Measurements from ENCODE around the gene PRDM5.

Gene PRDM5

GRCh38 chr4:120918788-120919187, 3.7 kb downstream of the PRDM5 start:
- FAIRE-seq (no peak), DNase-seq (ENCODE audit: insufficient read length, low spot score) (no peak)
- TF ChIP-seq PAX5 (IDR thresholded peaks at IDR 0.05; ENCODE audit: insufficient read depth, low read length, severe bottlenecking) (no peak), POLR2A (IDR thresholded peaks at IDR 0.05; ENCODE audit: low read depth, low read length) (no peak), POLR2AphosphoS5 (IDR thresholded peaks at IDR 0.05; ENCODE audit: low read depth, low read length) (no peak), SPI1 (IDR thresholded peaks at IDR 0.05; ENCODE audit: low read depth, low read length) (no peak), TAF1 (IDR thresholded peaks at IDR 0.05; ENCODE audit: low read depth, low read length) (no peak), POU2F2 (IDR thresholded peaks at IDR 0.05; ENCODE audit: low read depth, low read length) (no peak)

DNA sequence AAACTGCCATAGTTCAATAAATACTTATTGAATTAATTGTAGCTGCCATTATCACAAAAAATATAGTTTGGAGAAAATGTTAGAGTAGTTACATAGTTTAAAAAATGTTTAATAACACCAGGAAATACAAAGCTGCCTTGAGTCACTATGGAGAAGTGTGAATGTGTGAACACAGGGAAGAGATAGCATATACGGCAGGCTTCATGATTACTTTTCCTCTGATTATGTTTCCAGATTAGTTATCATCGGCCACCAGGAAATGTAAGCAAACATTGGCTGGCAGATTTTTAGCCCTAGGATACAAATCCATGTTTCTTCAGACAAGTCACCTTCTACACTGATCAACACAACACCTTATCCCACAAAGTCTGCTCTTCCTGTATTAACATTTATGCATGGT, 4.4 kb downstream of the PRDM5 start:
- FAIRE-seq (no peak), DNase-seq (ENCODE audit: insufficient read length, low spot score) (no peak)
- TF ChIP-seq PAX5 (IDR thresholded peaks at IDR 0.05; ENCODE audit: insufficient read depth, low read length, severe bottlenecking) (no peak), SPI1 (IDR thresholded peaks at IDR 0.05; ENCODE audit: low read depth, low read length) (no peak), TAF1 (IDR thresholded peaks at IDR 0.05; ENCODE audit: low read depth, low read length) (no peak), POU2F2 (IDR thresholded peaks at IDR 0.05; ENCODE audit: low read depth, low read length) (no peak), POLR2A (IDR thresholded peaks at IDR 0.05; ENCODE audit: low read depth, low read length) (no peak), POLR2AphosphoS5 (IDR thresholded peaks at IDR 0.05; ENCODE audit: low read depth, low read length) (no peak)

DNA sequence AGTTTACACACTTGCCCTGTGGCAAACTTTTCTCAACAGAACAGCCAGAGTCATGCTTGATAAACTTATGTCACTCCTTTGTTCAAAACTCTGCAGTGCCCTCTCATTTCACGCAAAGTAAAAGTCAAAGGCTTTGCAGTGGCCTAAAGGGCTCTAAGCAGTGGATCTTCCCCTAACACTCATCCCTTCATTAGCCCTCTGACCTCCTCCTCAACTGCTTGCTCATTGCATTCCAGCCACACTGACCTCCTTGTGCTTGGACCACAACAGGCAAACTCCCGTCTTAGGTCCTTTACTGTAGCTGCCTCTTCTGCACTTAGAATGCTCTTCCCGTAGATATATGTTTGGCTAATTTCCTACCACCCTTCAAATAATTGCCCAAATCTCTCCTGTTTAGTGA, 5.6 kb downstream of the PRDM5 start:
- no peak for TF ChIP-seq PAX5 (IDR thresholded peaks at IDR 0.05; ENCODE audit: insufficient read depth, low read length, severe bottlenecking)
- no peak for TF ChIP-seq POLR2A (IDR thresholded peaks at IDR 0.05; ENCODE audit: low read depth, low read length)
- no peak for TF ChIP-seq SPI1 (IDR thresholded peaks at IDR 0.05; ENCODE audit: low read depth, low read length)
- no peak for TF ChIP-seq POU2F2 (IDR thresholded peaks at IDR 0.05; ENCODE audit: low read depth, low read length)
- TF ChIP-seq POLR2AphosphoS5 (IDR thresholded peaks at IDR 0.05; ENCODE audit: low read depth, low read length): no peak
- TF ChIP-seq TAF1 (IDR thresholded peaks at IDR 0.05; ENCODE audit: low read depth, low read length): no peak
- DNase-seq (ENCODE audit: insufficient read length, low spot score) (no peak), FAIRE-seq (no peak)

DNA sequence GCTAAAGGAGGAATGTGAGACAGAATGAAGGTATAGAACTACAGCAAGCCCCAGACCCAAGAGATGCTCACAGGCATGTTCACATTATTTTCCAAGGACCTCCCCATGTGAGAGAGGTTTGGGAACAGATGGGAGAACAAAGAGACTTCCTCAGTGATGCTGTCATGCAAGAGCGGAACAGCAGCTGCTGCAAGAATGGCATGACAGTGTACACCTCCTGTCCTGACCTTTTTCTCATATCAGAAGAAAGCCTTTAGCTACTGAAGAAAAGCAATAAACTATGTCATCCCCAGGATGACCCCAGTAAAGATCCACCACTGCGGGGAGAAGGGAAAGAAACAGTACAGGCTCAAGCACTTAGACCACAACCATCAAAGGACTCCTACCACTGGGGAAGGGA, 7.2 kb downstream of the PRDM5 start:
- no peak for DNase-seq (ENCODE audit: insufficient read length, low spot score)
- TF ChIP-seq SPI1 (IDR thresholded peaks at IDR 0.05; ENCODE audit: low read depth, low read length) (no peak), POLR2AphosphoS5 (IDR thresholded peaks at IDR 0.05; ENCODE audit: low read depth, low read length) (no peak), POU2F2 (IDR thresholded peaks at IDR 0.05; ENCODE audit: low read depth, low read length) (no peak), PAX5 (IDR thresholded peaks at IDR 0.05; ENCODE audit: insufficient read depth, low read length, severe bottlenecking) (no peak), POLR2A (IDR thresholded peaks at IDR 0.05; ENCODE audit: low read depth, low read length) (no peak), TAF1 (IDR thresholded peaks at IDR 0.05; ENCODE audit: low read depth, low read length) (no peak)
- no peak for FAIRE-seq

- no peak for TF ChIP-seq SPI1 (IDR thresholded peaks at IDR 0.05; ENCODE audit: low read depth, low read length)
- no peak for TF ChIP-seq PAX5 (IDR thresholded peaks at IDR 0.05; ENCODE audit: insufficient read depth, low read length, severe bottlenecking)
- no peak for TF ChIP-seq POLR2AphosphoS5 (IDR thresholded peaks at IDR 0.05; ENCODE audit: low read depth, low read length)
- FAIRE-seq (no peak), DNase-seq (ENCODE audit: insufficient read length, low spot score) (no peak)
Measured at GRCh38 chr4:120903419-120903818, 19.1 kb downstream of the PRDM5 start.

GRCh38 chr4:120902925-120903324, 19.6 kb downstream of the PRDM5 start:
- FAIRE-seq: no peak
- no peak for TF ChIP-seq POLR2AphosphoS5 (IDR thresholded peaks at IDR 0.05; ENCODE audit: low read depth, low read length)
- no peak for TF ChIP-seq SPI1 (IDR thresholded peaks at IDR 0.05; ENCODE audit: low read depth, low read length)
- TF ChIP-seq POLR2A (IDR thresholded peaks at IDR 0.05; ENCODE audit: low read depth, low read length): no peak
- no peak for TF ChIP-seq POU2F2 (IDR thresholded peaks at IDR 0.05; ENCODE audit: low read depth, low read length)
- no peak for TF ChIP-seq TAF1 (IDR thresholded peaks at IDR 0.05; ENCODE audit: low read depth, low read length)
- no peak for TF ChIP-seq PAX5 (IDR thresholded peaks at IDR 0.05; ENCODE audit: insufficient read depth, low read length, severe bottlenecking)
- no peak for DNase-seq (ENCODE audit: insufficient read length, low spot score)

GRCh38 chr4:120901731-120902130, 20.8 kb downstream of the PRDM5 start:
- no peak for TF ChIP-seq POLR2A (IDR thresholded peaks at IDR 0.05; ENCODE audit: low read depth, low read length)
- no peak for TF ChIP-seq PAX5 (IDR thresholded peaks at IDR 0.05; ENCODE audit: insufficient read depth, low read length, severe bottlenecking)
- no peak for TF ChIP-seq POLR2AphosphoS5 (IDR thresholded peaks at IDR 0.05; ENCODE audit: low read depth, low read length)
- TF ChIP-seq POU2F2 (IDR thresholded peaks at IDR 0.05; ENCODE audit: low read depth, low read length): no peak
- TF ChIP-seq SPI1 (IDR thresholded peaks at IDR 0.05; ENCODE audit: low read depth, low read length): no peak
- TF ChIP-seq TAF1 (IDR thresholded peaks at IDR 0.05; ENCODE audit: low read depth, low read length): no peak
- DNase-seq (ENCODE audit: insufficient read length, low spot score): no peak
- FAIRE-seq: no peak

GRCh38 chr4:120897981-120898719, 24.4 kb downstream of the PRDM5 start:
- TF ChIP-seq PAX5 (IDR thresholded peaks at IDR 0.05; ENCODE audit: insufficient read depth, low read length, severe bottlenecking): no peak
- no peak for TF ChIP-seq SPI1 (IDR thresholded peaks at IDR 0.05; ENCODE audit: low read depth, low read length)
- TF ChIP-seq POLR2AphosphoS5 (IDR thresholded peaks at IDR 0.05; ENCODE audit: low read depth, low read length): no peak
- no peak for TF ChIP-seq POU2F2 (IDR thresholded peaks at IDR 0.05; ENCODE audit: low read depth, low read length)
- no peak for TF ChIP-seq POLR2A (IDR thresholded peaks at IDR 0.05; ENCODE audit: low read depth, low read length)
- TF ChIP-seq TAF1 (IDR thresholded peaks at IDR 0.05; ENCODE audit: low read depth, low read length): no peak

GRCh38 chr4:120895554-120895953, 27.0 kb downstream of the PRDM5 start:
- TF ChIP-seq PAX5 (IDR thresholded peaks at IDR 0.05; ENCODE audit: insufficient read depth, low read length, severe bottlenecking) (no peak), TAF1 (IDR thresholded peaks at IDR 0.05; ENCODE audit: low read depth, low read length) (no peak)
- DNase-seq (ENCODE audit: insufficient read length, low spot score): no peak
- FAIRE-seq: no peak

More at GRCh38 chr4:120897981-120898719, 24.4 kb downstream of the PRDM5 start:
- DNase-seq (ENCODE audit: insufficient read length, low spot score) (no peak), FAIRE-seq (no peak)

DNA sequence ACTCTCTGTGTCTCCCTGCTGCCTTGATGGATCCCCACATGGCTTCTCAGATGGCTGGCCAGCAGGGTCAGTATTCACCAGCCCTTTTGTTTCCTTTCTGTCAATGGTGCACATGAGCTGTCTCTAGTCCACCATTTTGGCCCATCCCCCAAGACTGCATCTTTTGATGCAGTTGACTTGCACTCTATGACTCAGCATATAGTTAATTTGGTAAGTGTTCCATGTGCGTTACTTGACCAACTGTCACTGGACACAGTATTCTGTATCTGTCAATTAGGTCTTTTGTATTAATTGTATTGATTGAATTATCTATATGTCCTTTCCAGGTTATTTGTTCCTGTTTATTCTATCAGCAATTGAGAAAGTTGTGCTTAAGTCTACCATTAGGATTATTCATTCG, 29.2 kb downstream of the PRDM5 start:
- TF ChIP-seq POLR2A (IDR thresholded peaks at IDR 0.05; ENCODE audit: low read depth, low read length) (no peak), TAF1 (IDR thresholded peaks at IDR 0.05; ENCODE audit: low read depth, low read length) (no peak), PAX5 (IDR thresholded peaks at IDR 0.05; ENCODE audit: insufficient read depth, low read length, severe bottlenecking) (no peak), SPI1 (IDR thresholded peaks at IDR 0.05; ENCODE audit: low read depth, low read length) (no peak), POLR2AphosphoS5 (IDR thresholded peaks at IDR 0.05; ENCODE audit: low read depth, low read length) (no peak), POU2F2 (IDR thresholded peaks at IDR 0.05; ENCODE audit: low read depth, low read length) (no peak)
- no peak for DNase-seq (ENCODE audit: insufficient read length, low spot score)
- no peak for FAIRE-seq

Measured in GM12891 (cell line).